ENCODE data around the gene PAX7.

DNA sequence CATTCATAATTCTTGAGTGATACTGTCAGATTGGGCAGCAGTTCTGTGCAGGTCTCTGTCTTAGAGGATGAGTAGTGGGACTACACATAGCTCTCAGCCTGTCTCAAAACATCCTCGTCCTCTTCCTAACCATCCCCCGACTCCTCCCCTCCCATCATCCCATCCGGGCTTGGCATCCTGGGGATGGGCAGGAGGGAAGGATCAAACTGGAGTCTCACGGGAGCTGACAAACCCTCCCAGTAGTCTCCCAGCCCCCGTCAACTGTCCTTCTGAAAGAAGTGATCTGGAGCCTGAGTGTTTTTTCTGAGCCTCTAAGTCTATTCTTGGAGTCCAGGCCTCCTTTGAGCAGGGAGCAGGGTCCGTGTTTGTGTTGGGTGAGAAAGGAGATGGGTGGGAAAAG, 102.0 kb downstream of the PAX7 start:
- TF ChIP-seq POLR2A (IDR thresholded peaks at IDR 0.05; ENCODE audit: low read depth) = no peak
- TF ChIP-seq, protein P1, sequence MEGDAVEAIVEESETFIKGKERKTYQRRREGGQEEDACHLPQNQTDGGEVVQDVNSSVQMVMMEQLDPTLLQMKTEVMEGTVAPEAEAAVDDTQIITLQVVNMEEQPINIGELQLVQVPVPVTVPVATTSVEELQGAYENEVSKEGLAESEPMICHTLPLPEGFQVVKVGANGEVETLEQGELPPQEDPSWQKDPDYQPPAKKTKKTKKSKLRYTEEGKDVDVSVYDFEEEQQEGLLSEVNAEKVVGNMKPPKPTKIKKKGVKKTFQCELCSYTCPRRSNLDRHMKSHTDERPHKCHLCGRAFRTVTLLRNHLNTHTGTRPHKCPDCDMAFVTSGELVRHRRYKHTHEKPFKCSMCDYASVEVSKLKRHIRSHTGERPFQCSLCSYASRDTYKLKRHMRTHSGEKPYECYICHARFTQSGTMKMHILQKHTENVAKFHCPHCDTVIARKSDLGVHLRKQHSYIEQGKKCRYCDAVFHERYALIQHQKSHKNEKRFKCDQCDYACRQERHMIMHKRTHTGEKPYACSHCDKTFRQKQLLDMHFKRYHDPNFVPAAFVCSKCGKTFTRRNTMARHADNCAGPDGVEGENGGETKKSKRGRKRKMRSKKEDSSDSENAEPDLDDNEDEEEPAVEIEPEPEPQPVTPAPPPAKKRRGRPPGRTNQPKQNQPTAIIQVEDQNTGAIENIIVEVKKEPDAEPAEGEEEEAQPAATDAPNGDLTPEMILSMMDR (IDR thresholded peaks at IDR 0.05) = no peak
- TF ChIP-seq EP300 (IDR thresholded peaks at IDR 0.05) = no peak
